HG02763 (cell line): ENCODE results near the gene F13A1.

Source experiments
- ATAC-seq: cut with Tn5 transposase; IDR thresholded peaks from one replicate; pipeline ENCODE4 v1.9.1; 2021; ENCODE audit warnings: mild to moderate bottlenecking, moderate library complexity; ENCODE audit not compliant: unreplicated experiment

Gene F13A1

GRCh38 chr6:6105472-6106036 is 214.9 kb downstream of the F13A1 start:
- ATAC-seq: no peak
